ENCODE results near the gene COL5A1.

- TF ChIP-seq CTCF (conservative IDR thresholded peaks at IDR 0.05 in 1 of 2, IDR thresholded peaks at IDR 0.05 in 1 of 2; ENCODE audit: low read depth in 1 of 2, low read length in 2 of 2) (no peak), EZH2 (IDR thresholded peaks at IDR 0.05; ENCODE audit: low read length, missing control alignments) (no peak)
Measured at GRCh38 chr9:134721344-134721743, 79.7 kb downstream of the COL5A1 start.

Data from fibroblast of lung (primary cell).